Gastroesophageal sphincter (tissue), 4 donors: ENCODE results near the gene IGF2R. TPM values are rescaled to one million over a fixed set of nuclear protein-coding genes. Genes with fewer than 3 reads are reported as not detected.

Experiments used
- ATAC-seq: fragments of 150-250 bp; one replicate; pipeline ENCODE4 v1.9.1; 2016; ENCODE audit warnings: mild to moderate bottlenecking, moderate library complexity
- H3K27ac ChIP-seq, 4 donors: fragments of 200-600 bp; sonication (generic) in 3 of 4; 1 replicate in 3 of 4; 2 replicates in 1 of 4; pipeline ENCODE4 v1.5.1; 2016 to 2019
- H3K27me3 ChIP-seq: fragments of 200-600 bp; sonication (generic); one replicate; pipeline ENCODE4 v1.5.1; 2019
- H3K36me3 ChIP-seq, 2 donors: fragments of 200-600 bp; sonication (generic); one replicate each; pipeline ENCODE4 v1.5.1; 2019; ENCODE audit warnings: control low read depth in 1 of 2
- H3K4me1 ChIP-seq, 3 donors: fragments of 200-600 bp; sonication (generic); 1 replicate in 2 of 3; 2 replicates in 1 of 3; pipeline ENCODE4 v1.5.1; 2016 to 2019; ENCODE audit warnings: control low read depth in 2 of 3
- H3K4me3 ChIP-seq, 2 donors: fragments of 200-600 bp; sonication (generic); one replicate each; pipeline ENCODE4 v1.5.1; 2019; ENCODE audit warnings: mild to moderate bottlenecking in 1 of 2, moderate library complexity in 1 of 2
- H3K9me3 ChIP-seq, 3 donors: fragments of 200-600 bp; sonication (generic); one replicate each; pipeline ENCODE4 v1.5.1; 2017 to 2019; ENCODE audit warnings: control low read depth in 2 of 3
- EP300 ChIP-seq: sonication (generic); formaldehyde crosslinking; IDR thresholded peaks from one replicate; pipeline ENCODE4 v1.6.1; 2017; ENCODE audit warnings: antibody characterized with exemption, mild to moderate bottlenecking
- POLR2A ChIP-seq, 2 donors: fragments of 450-650 bp; IDR thresholded peaks; one replicate each; pipeline ENCODE4 v1.6.1; 2017; ENCODE audit warnings: antibody characterized with exemption in 2 of 2, mild to moderate bottlenecking in 2 of 2, moderate library complexity in 1 of 2
- POLR2AphosphoS5 ChIP-seq: sonication (generic); formaldehyde crosslinking; IDR thresholded peaks from one replicate; pipeline ENCODE4 v1.6.1; 2017; ENCODE audit warnings: antibody characterized with exemption
- whole genome bisulfite sequencing, 2 donors: methylation state at CpG; one replicate each; pipeline ENCODE4 v1.1.5; 2018; ENCODE audit warnings: low coverage in 1 of 2; 5-methylcytosine and 5-hydroxymethylcytosine counted together
- total RNA-seq, 4 donors: library from RNA; depleted of rRNA; stranded (reverse); fragments of >200 nt; gene quantifications; one replicate each; pipeline ENCODE4 v1.1.0, GENCODE V29; 2016
- TF ChIP-seq, protein P1 (sequence below), 4 experiments: fragments of 200-600 bp in 2 of 4; fragments of 450-650 bp in 2 of 4; sonication (generic) in 1 of 4; IDR thresholded peaks; one replicate each; pipeline ENCODE4 v1.5.1; 2017 to 2019; ENCODE audit warnings: antibody characterized with exemption in 4 of 4, mild to moderate bottlenecking in 2 of 4, moderate library complexity in 2 of 4

The IGF2R gene
- total RNA-seq, 4 donors from 2014 or later = 47.9 to 81.3 (median 52.7) TPM

DNA sequence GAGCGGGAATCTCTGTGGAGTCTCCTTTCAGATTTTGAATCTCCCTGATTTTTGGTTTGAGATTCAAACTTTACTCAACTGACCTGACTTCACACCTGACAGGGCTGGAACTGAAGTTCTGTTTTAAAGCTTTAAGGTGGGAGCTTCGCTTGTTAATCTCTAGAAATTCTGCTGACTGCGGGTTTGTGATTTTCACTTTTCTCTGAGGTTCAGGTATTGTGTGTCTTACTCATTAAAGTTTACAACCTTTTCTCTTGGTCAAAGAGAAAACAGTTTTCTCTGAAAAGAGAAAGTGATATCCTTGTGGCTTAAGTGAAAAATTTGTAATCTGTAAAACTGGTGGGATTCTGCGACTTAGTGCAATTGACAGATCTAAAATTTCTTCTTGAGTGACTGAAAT, 20.7 kb upstream of the IGF2R start:
- Histone ChIP-seq H3K4me1 (peaks cover 0 to 8% (median 4%) of the 10 kb centered on the region in 3 donors), H3K27ac (no peak overlapping the region), H3K36me3 (no peaks in the 10 kb centered on the region), H3K4me3 (no peak overlapping the region), H3K27me3 (peaks cover 23% of the 10 kb centered on the region), H3K9me3 (peaks cover 0 to 23% (median 0%) of the 10 kb centered on the region in 3 donors)
- ATAC-seq = no peak
- 91 to 94% methylated on average over 3 to 4 of the region's 4 CpGs for WGBS, 2 donors
- TF ChIP-seq EP300 = no peak
- TF ChIP-seq, protein P1, sequence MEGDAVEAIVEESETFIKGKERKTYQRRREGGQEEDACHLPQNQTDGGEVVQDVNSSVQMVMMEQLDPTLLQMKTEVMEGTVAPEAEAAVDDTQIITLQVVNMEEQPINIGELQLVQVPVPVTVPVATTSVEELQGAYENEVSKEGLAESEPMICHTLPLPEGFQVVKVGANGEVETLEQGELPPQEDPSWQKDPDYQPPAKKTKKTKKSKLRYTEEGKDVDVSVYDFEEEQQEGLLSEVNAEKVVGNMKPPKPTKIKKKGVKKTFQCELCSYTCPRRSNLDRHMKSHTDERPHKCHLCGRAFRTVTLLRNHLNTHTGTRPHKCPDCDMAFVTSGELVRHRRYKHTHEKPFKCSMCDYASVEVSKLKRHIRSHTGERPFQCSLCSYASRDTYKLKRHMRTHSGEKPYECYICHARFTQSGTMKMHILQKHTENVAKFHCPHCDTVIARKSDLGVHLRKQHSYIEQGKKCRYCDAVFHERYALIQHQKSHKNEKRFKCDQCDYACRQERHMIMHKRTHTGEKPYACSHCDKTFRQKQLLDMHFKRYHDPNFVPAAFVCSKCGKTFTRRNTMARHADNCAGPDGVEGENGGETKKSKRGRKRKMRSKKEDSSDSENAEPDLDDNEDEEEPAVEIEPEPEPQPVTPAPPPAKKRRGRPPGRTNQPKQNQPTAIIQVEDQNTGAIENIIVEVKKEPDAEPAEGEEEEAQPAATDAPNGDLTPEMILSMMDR (IDR thresholded peaks at IDR 0.05) = no peak
- no peak for TF ChIP-seq POLR2AphosphoS5
- TF ChIP-seq POLR2A (IDR thresholded peaks at IDR 0.05) = no peak

DNA sequence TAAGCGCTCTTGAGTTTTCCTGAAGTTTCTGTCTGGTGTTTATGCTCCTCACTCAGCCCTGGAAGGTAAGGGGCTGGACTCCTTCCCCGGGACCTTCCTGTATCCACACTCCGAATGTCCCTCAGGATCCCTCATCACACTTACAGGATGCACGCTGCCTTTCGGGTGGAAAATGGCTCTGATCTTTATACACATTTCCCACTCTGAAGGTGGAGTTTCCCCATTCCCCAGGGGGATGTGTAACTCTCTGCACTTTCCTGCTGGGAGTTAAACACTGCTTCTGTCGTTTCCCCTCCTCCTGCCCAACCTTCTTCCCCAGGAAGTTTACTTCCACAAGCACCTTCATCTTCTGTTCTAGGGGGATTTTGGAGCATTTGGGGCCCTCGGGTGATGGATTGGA, 17.1 kb upstream of the IGF2R start:
- peak overlapping the region in 1 of 4 donors; percentile 36 for H3K27ac ChIP-seq
- no peak for ATAC-seq

DNA sequence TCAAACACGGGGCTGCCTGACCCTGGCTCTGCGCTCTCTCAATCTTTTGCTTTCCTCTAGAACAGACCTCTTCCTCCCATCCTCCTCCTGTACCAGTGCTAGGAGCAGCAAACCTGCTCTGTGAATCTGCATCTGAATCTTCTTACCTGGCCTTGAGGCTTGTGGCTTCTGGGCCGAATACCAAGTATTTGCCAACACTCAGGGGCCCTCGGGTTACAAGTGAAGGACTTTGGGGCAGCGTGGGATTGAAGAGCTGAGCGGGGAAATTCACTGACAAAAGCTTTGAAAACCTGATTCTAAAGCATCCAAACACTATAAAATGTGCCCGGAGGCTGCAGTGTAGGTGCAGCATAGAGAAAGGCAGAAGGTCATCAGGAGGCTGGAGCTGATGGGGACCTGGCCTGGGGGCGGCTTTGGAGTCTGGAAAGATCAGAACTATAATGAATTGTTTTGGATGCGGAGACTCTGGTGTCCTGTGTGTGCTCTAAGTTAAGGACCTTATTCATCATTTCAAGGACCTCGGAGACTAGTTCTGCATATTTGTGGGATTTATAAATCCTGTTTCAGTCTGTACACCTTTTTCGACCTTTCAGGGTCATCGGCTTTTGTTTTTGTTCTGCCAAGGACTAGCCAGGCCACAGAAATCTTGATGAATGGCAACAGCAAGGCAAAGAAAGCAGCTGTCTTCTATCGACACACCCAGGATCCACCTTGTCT, 16.4 kb upstream of the IGF2R start:
- Histone ChIP-seq H3K4me1 (peaks cover 0 to 8% (median 4%) of the 10 kb centered on the region in 3 donors), H3K27ac (peak overlapping the region in 1 of 4 donors; percentile 47), H3K4me3 (no peak overlapping the region), H3K27me3 (peaks cover 23% of the 10 kb centered on the region), H3K36me3 (no peaks in the 10 kb centered on the region), H3K9me3 (no peaks in the 10 kb centered on the region)
- no peak for ATAC-seq
- TF ChIP-seq POLR2AphosphoS5 (no peak), POLR2A (IDR thresholded peaks at IDR 0.05) (no peak), EP300 (no peak)
- TF ChIP-seq, protein P1 (IDR thresholded peaks at IDR 0.05) = no peak
- 66 to 68% methylated on average over 9 to 11 of the region's 13 CpGs for WGBS, 2 donors

More for the DNA sequence above, 17.1 kb upstream of the IGF2R start:
- Histone ChIP-seq H3K4me1 (peaks cover 0 to 8% (median 4%) of the 10 kb centered on the region in 3 donors), H3K27me3 (peaks cover 23% of the 10 kb centered on the region), H3K36me3 (no peaks in the 10 kb centered on the region), H3K4me3 (no peak overlapping the region), H3K9me3 (no peaks in the 10 kb centered on the region)
- TF ChIP-seq POLR2AphosphoS5 (no peak), EP300 (no peak), POLR2A (IDR thresholded peaks at IDR 0.05) (no peak)
- TF ChIP-seq, protein P1 (IDR thresholded peaks at IDR 0.05) = no peak
- WGBS, 2 donors = 54 to 65% methylated on average over 3 to 4 of the region's 7 CpGs

DNA sequence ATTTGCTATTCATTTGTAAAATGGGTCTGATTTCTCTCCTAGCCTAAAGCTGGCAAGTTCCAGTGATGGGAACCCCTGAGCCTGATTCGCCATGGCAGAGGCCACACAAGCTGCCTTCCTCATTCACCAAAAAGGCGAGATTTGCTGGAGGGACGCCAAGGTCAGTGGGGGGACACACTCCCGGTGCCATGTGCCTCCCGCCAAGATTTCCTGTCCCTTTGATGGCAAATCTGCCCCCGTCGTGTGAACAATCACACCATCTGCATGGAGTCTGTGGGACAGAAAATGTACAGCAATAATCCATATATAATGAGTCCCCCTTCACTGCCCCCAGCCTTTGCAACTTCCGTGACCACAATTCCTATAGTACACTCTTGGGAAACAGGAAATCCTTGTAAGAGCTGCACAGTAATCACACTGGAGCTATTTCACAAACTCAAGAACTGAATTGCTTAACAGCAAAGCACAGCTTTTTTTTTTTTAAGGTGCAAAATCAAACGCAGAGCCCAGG, 15.7 kb upstream of the IGF2R start:
- Histone ChIP-seq H3K4me1 (peaks cover 0 to 8% (median 4%) of the 10 kb centered on the region in 3 donors), H3K9me3 (no peaks in the 10 kb centered on the region), H3K4me3 (no peak overlapping the region), H3K27ac (peak overlapping the region in 1 of 4 donors; percentile 47), H3K36me3 (no peaks in the 10 kb centered on the region), H3K27me3 (peaks cover 23% of the 10 kb centered on the region)
- TF ChIP-seq EP300 = no peak
- TF ChIP-seq, protein P1 (IDR thresholded peaks at IDR 0.05) = no peak
- no peak for TF ChIP-seq POLR2A (IDR thresholded peaks at IDR 0.05)
- no peak for TF ChIP-seq POLR2AphosphoS5
- WGBS, 2 donors = 27 to 30% methylated on average over 4 to 5 of the region's 9 CpGs
- peak; percentile 66 for ATAC-seq

DNA sequence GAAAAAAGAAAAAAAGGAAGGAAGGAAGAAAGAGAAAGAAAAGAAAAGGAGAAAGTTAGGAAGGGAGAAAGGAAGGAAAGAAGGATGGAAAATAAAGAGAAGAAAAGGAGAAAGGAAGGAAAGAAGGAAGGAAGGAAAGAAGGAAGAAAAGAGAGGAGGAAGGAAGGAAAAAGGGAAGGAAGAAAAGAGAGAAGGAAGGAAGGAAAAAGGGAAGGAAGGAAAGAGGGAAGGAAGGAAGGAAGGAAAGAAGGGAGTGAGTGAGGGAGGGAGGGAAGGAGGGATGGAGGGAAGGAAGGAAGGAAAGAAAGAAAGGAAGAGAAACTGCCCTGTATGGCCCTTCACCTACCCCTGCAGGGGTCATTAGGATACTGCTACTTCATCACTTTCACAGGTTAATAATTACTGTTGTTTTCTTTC, 12.9 kb upstream of the IGF2R start:
- H3K4me3 ChIP-seq = no peak overlapping the region
- H3K27ac ChIP-seq = no peak overlapping the region
- no peaks in the 10 kb centered on the region for H3K9me3 ChIP-seq
- H3K4me1 ChIP-seq = peaks cover 0 to 15% (median 9%) of the 10 kb centered on the region in 3 donors
- no peaks in the 10 kb centered on the region for H3K36me3 ChIP-seq
- TF ChIP-seq, protein P1 (IDR thresholded peaks at IDR 0.05) = no peak
- no peak for TF ChIP-seq POLR2AphosphoS5
- no peak for TF ChIP-seq EP300
- no peak for TF ChIP-seq POLR2A (IDR thresholded peaks at IDR 0.05)
- no peak for ATAC-seq
- H3K27me3 ChIP-seq = peaks cover 23% of the 10 kb centered on the region
